CD14-positive monocyte (primary cell): Measurements from ENCODE around the gene PLS1. TPM values are rescaled to one million over a fixed set of nuclear protein-coding genes. Genes with fewer than 3 reads are reported as not detected.

ENCODE experiments used
- DNase-seq, 3 donors: peaks; one replicate each; pipeline ENCODE4 v3.0.0-alpha.2; 2011 to 2022
- H2AFZ ChIP-seq: 2 replicates; pipeline ENCODE4 v1.6.0; 2012; ENCODE audit warnings: mild to moderate bottlenecking, low read depth, low read length, inconsistent platforms; ENCODE audit not compliant: insufficient read depth, poor library complexity, severe bottlenecking
- H3K27ac ChIP-seq, 2 donors: 1 replicate in 1 of 2; 2 replicates in 1 of 2; pipeline ENCODE4 v1.5.1; 2012 to 2013; ENCODE audit warnings: low read length in 2 of 2, control low read depth in 1 of 2, inconsistent platforms in 1 of 2, low read depth in 1 of 2, mild to moderate bottlenecking in 1 of 2
- H3K27me3 ChIP-seq, 2 donors: one replicate each; pipeline versions ENCODE4 v1.6.0 to v1.6.1; 2011 to 2013; ENCODE audit warnings: low read length in 2 of 2; ENCODE audit not compliant: control insufficient read depth in 2 of 2, insufficient read depth in 2 of 2
- H3K36me3 ChIP-seq, 2 donors: replicated peaks in 1 of 2; 1 replicate in 1 of 2; 2 replicates in 1 of 2; pipeline versions ENCODE4 v1.5.1 to v1.6.1; 2012 to 2013; ENCODE audit warnings: low read length in 2 of 2, control low read depth in 1 of 2, inconsistent platforms in 1 of 2, mild to moderate bottlenecking in 1 of 2; ENCODE audit not compliant: insufficient read depth in 2 of 2, control insufficient read depth in 1 of 2
- H3K4me1 ChIP-seq, 2 donors: 1 replicate in 1 of 2; 2 replicates in 1 of 2; pipeline versions ENCODE4 v1.5.1 to v1.6.1; 2012 to 2013; ENCODE audit warnings: low read length in 2 of 2, control low read depth in 1 of 2, inconsistent platforms in 1 of 2, mild to moderate bottlenecking in 1 of 2, moderate library complexity in 1 of 2; ENCODE audit not compliant: insufficient read depth in 2 of 2, control insufficient read depth in 1 of 2
- H3K4me2 ChIP-seq: replicated peaks from 2 replicates; pipeline ENCODE3; 2012; ENCODE audit warnings: low read length, moderate library complexity, mild to moderate bottlenecking; ENCODE audit not compliant: poor library complexity, severe bottlenecking; ENCODE audit errors: extremely low read depth
- H3K4me3 ChIP-seq, 3 experiments: fragments of 200-600 bp in 1 of 3; sonication (generic) in 1 of 3; replicated peaks in 1 of 3; 1 replicate in 2 of 3; 2 replicates in 1 of 3; pipeline ENCODE4 v1.5.1; 2011 to 2013; ENCODE audit warnings: low read length in 3 of 3, mild to moderate bottlenecking in 3 of 3, control low read depth in 2 of 3, low read depth in 2 of 3, inconsistent platforms in 1 of 3, moderate library complexity in 1 of 3
- H3K79me2 ChIP-seq: 2 replicates; pipeline ENCODE4 v1.6.0; 2012; ENCODE audit warnings: mild to moderate bottlenecking, control low read depth, inconsistent platforms, low read length, moderate library complexity; ENCODE audit not compliant: insufficient read depth
- H3K9ac ChIP-seq: 2 replicates; pipeline ENCODE4 v1.6.0; 2017; ENCODE audit warnings: low read length, mild to moderate bottlenecking; ENCODE audit not compliant: insufficient read depth, poor library complexity, severe bottlenecking
- H3K9me3 ChIP-seq, 2 donors: replicated peaks in 1 of 2; 1 replicate in 1 of 2; 2 replicates in 1 of 2; pipeline versions ENCODE4 v1.5.1 to v1.6.1; 2012 to 2013; ENCODE audit warnings: low read length in 2 of 2, control low read depth in 1 of 2; ENCODE audit not compliant: control insufficient read depth in 1 of 2, insufficient read depth in 1 of 2
- H4K20me1 ChIP-seq: 2 replicates; pipeline ENCODE4 v1.6.0; 2012; ENCODE audit warnings: mild to moderate bottlenecking, low read length, control low read depth, moderate library complexity; ENCODE audit not compliant: insufficient read depth
- H3K27ac Mint-ChIP-seq, 7 donors: one replicate each; pipeline ENCODE4 v1.8.0; 2020; ENCODE audit warnings: mild to moderate bottlenecking in 7 of 7, mixed read lengths in 7 of 7, moderate library complexity in 6 of 7, inconsistent platforms in 2 of 7
- H3K27me3 Mint-ChIP-seq, 3 donors: one replicate each; pipeline ENCODE4 v1.8.0; 2021 to 2022; ENCODE audit warnings: low read depth in 3 of 3, mild to moderate bottlenecking in 3 of 3, mixed read lengths in 3 of 3, moderate library complexity in 3 of 3, inconsistent platforms in 1 of 3
- H3K36me3 Mint-ChIP-seq, 2 donors: one replicate each; pipeline ENCODE4 v1.8.0; 2020; ENCODE audit warnings: mixed read lengths in 2 of 2, inconsistent platforms in 1 of 2, mild to moderate bottlenecking in 1 of 2
- H3K4me1 Mint-ChIP-seq: one replicate; pipeline ENCODE4 v1.8.0; 2020; ENCODE audit warnings: mild to moderate bottlenecking, mixed read lengths
- H3K4me3 Mint-ChIP-seq, 2 donors: one replicate each; pipeline ENCODE4 v1.8.0; 2020; ENCODE audit warnings: mild to moderate bottlenecking in 2 of 2, mixed read lengths in 2 of 2, moderate library complexity in 1 of 2
- H3K9me3 Mint-ChIP-seq, 7 donors: one replicate each; pipeline ENCODE4 v1.8.0; 2020 to 2022; ENCODE audit warnings: mixed read lengths in 7 of 7, mild to moderate bottlenecking in 6 of 7, moderate library complexity in 6 of 7, inconsistent platforms in 2 of 7
- WGBS: methylation state at CpG from one replicate; pipeline ENCODE4 v1.1.5; 2013; ENCODE audit warnings: missing lambda C conversion rate; ENCODE audit not compliant: insufficient coverage; 5-methylcytosine and 5-hydroxymethylcytosine counted together
- intact Hi-C, 2 donors: fragments of 100-400 bp; cut with micrococcal nuclease; formaldehyde crosslinking; loops; one replicate each; pipeline versions ENCODE4 v1.15.0 to v1.15.1; 2023
- polyA plus RNA-seq, 3 donors: library from polyadenylated mRNA; depleted of rRNA in 1 of 3; unstranded in 2 of 3; stranded (reverse) in 1 of 3; fragments of 300-500 nt in 2 of 3; fragments of >200 nt in 1 of 3; fragmentation: Illumina TruSeq in 2 of 3; gene quantifications; 1 replicate in 2 of 3; 2 replicates in 1 of 3; pipeline ENCODE4 v1.2.3, GENCODE V29; 2012 to 2021
- TF ChIP-seq, protein P1 (sequence below): fragments of 200-600 bp; IDR thresholded peaks from one replicate; pipeline ENCODE4 v1.8.0; 2022; ENCODE audit warnings: antibody characterized with exemption, mild to moderate bottlenecking

PLS1 gene
- polyA plus RNA-seq, 3 donors: 0.09 to 0.17 TPM; not detected in 1

DNA sequence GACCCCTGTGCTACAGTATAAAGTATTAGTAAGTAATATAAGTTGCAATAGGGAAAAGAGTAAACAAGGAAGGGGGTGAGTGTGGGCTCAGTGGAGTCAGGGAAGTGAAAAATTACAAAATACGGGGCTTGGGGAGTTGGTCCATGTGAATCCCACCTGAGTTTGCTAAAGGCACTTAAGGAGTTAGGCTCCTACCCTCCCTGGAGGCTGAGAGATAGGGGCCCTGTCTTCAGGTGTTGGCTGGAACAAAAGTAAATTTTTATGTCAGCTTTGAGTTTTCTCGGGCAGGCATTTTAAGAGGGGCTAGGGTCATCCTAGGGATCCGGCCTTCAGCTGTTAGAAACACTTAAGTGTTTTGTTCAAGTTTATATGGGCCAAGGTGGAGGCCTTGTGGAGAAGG is 135.9 kb downstream of the PLS1 start:
- no peaks in the 10 kb centered on the region for H3K9me3 ChIP-seq
- peaks cover 0 to 1% (median 0%) of the 10 kb centered on the region in 7 donors for H3K9me3 Mint-ChIP-seq
- WGBS: 96% methylated on average over 2 of the region's 3 CpGs

DNA sequence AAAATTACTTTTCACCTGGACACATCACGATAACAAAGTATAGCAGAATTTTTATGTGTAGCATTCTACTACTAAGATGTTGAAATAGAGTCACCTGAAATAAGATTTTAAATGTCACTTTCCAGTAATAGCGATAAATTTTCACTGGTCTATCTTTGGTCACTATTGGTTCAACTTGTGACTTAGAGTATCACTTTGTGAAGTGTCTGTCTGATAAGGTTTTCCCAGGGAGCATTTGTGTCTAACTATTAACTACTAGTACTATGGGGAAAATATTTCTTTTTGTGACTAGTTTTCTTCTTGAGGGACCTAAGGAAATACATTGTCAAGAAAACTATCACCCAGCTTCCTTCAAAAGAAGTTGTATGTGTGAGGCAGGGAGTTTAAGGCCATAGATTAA is 138.6 kb downstream of the PLS1 start:
- Mint-ChIP-seq H3K27ac (no peak overlapping the region), H3K4me1 (no peaks in the 10 kb centered on the region), H3K36me3 (no peaks in the 10 kb centered on the region), H3K9me3 (peaks cover 0 to 1% (median 0%) of the 10 kb centered on the region in 7 donors), H3K4me3 (no peak overlapping the region), H3K27me3 (peaks cover 0 to 1% (median 0%) of the 10 kb centered on the region in 3 donors)
- Histone ChIP-seq H3K36me3 (no peaks in the 10 kb centered on the region), H2AFZ (no peak overlapping the region), H3K4me2 (no peak overlapping the region), H3K27me3 (no peaks in the 10 kb centered on the region), H3K4me1 (no peaks in the 10 kb centered on the region), H4K20me1 (no peaks in the 10 kb centered on the region), H3K79me2 (no peaks in the 10 kb centered on the region), H3K27ac (no peak overlapping the region), H3K9ac (no peak overlapping the region), H3K9me3 (no peaks in the 10 kb centered on the region), H3K4me3 (no peak overlapping the region)
- intact Hi-C loops: no loop called here
- no CpG with 5 or more reads among the region's 2 CpGs for WGBS
- DNase-seq: no peak
- TF ChIP-seq, protein P1, sequence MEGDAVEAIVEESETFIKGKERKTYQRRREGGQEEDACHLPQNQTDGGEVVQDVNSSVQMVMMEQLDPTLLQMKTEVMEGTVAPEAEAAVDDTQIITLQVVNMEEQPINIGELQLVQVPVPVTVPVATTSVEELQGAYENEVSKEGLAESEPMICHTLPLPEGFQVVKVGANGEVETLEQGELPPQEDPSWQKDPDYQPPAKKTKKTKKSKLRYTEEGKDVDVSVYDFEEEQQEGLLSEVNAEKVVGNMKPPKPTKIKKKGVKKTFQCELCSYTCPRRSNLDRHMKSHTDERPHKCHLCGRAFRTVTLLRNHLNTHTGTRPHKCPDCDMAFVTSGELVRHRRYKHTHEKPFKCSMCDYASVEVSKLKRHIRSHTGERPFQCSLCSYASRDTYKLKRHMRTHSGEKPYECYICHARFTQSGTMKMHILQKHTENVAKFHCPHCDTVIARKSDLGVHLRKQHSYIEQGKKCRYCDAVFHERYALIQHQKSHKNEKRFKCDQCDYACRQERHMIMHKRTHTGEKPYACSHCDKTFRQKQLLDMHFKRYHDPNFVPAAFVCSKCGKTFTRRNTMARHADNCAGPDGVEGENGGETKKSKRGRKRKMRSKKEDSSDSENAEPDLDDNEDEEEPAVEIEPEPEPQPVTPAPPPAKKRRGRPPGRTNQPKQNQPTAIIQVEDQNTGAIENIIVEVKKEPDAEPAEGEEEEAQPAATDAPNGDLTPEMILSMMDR: no peak

More for the DNA sequence above, 135.9 kb downstream of the PLS1 start:
- no peak overlapping the region for H3K4me3 Mint-ChIP-seq
- intact Hi-C loops: no loop called here
- H3K36me3 ChIP-seq: no peaks in the 10 kb centered on the region
- peaks cover 11 to 17% (median 11%) of the 10 kb centered on the region in 3 donors for H3K27me3 Mint-ChIP-seq
- H3K4me1 Mint-ChIP-seq: no peaks in the 10 kb centered on the region
- TF ChIP-seq, protein P1: no peak
- no peak overlapping the region for H3K4me2 ChIP-seq
- no peak overlapping the region for H2AFZ ChIP-seq
- no peaks in the 10 kb centered on the region for H4K20me1 ChIP-seq
- no peak for DNase-seq
- no peak overlapping the region for H3K27ac Mint-ChIP-seq
- H3K4me1 ChIP-seq: no peaks in the 10 kb centered on the region
- peaks cover 2 to 9% of the 10 kb centered on the region in 2 donors for H3K27me3 ChIP-seq
- H3K36me3 Mint-ChIP-seq: no peaks in the 10 kb centered on the region
- no peak overlapping the region for H3K27ac ChIP-seq
- H3K9ac ChIP-seq: no peak overlapping the region
- no peak overlapping the region for H3K4me3 ChIP-seq
- no peaks in the 10 kb centered on the region for H3K79me2 ChIP-seq
